Measurements from ENCODE around the gene FLCN.

The FLCN gene

DNA sequence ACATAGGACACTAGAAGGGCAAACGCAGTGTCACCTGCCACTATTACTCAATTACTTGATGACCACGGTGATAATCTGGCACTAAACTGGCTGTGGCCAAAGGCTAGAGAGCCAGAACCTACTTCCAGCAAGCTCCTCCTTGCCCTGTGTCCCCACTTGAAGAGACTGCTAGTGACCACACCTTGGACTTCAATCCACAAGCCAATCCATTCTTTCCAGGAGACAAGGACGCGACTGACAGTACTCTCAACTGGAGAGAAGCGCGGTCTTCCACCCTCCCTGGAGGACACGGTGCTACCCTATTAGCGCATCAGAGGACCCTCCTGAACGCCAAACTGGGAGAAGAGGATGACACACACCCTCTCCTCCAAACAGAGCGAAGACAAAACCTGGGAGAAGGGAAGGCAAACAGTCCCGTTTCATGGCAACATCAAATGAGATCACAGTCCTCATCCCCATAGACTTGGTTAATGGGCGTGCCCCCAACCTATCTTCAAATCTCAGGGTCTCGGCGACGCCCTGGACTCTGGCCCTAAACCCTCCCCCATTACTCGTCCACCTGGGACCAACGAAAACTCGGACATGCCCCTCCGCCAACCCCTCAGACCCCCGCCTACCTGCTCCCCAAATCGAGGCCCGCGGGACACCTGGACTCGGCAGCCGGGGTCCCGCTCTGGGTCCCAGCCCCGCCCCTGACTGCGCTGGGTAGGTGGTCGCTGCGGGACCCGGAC, 508 bp downstream of the FLCN start:
- DNase-seq (ENCODE audit: low read depth, low spot score): peak; percentile 30

DNA sequence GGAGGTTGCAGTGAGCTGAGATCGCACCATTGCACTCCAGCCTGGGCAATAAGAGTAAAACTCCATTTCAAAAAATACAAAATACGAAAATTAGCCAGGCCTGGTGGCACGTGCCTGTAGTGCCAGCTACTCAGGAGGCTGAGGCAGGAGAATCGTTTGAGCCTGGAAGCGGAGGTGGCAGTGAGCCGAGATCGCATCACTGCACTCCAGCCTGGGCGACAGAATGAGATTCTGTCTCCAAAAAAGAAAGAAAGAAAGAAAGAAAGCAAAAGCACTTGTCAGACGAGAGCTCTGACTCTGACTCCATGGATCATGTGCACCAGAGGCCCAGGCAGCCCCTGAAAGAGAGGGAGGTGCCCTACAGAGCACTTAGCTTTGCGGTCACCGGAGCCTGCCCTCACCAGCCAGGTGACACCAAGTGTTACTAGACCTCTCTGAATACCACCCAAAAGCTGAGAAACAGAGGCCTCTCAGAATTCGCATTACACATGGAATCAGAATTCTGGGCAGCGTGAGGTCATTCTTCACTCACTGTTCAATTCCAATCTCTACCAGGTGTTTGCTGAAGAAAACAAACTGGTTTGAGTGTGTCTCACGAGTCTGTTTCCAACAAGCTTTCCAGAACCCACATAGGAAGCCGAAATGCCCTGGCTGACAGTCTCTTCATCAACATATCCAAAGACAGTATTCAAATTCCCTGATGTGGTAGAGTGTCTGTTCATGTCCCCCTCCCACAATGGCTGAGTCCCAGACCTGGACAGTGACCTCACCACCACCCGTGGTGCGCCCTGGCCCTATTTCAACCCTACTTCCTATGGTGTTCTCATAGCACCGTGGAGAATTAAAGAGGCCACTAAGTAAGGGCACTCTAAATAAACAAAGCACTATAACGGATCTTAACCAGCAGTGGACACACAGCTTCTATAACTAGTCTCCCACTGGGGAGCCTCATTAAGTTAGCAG, 1.5 kb downstream of the FLCN start:
- DNase-seq (ENCODE audit: low read depth, low spot score): no peak

DNA sequence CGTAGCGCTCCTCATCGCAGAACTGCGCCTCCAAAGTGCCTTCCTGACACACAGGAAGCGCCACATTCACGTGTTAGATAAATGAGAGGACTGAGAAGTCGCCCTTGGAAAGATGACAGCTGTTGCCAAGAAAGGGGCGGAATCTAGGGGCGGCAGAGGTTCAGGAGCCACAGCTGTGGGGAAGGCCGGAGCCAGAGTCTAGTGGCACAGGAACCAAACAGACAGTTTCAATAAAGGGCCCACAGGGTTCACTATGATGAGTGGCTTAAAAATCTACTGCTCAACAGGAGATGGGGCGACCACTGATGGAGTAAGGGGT, 4.7 kb downstream of the FLCN start:
- DNase-seq (ENCODE audit: low read depth, low spot score): no peak

DNA sequence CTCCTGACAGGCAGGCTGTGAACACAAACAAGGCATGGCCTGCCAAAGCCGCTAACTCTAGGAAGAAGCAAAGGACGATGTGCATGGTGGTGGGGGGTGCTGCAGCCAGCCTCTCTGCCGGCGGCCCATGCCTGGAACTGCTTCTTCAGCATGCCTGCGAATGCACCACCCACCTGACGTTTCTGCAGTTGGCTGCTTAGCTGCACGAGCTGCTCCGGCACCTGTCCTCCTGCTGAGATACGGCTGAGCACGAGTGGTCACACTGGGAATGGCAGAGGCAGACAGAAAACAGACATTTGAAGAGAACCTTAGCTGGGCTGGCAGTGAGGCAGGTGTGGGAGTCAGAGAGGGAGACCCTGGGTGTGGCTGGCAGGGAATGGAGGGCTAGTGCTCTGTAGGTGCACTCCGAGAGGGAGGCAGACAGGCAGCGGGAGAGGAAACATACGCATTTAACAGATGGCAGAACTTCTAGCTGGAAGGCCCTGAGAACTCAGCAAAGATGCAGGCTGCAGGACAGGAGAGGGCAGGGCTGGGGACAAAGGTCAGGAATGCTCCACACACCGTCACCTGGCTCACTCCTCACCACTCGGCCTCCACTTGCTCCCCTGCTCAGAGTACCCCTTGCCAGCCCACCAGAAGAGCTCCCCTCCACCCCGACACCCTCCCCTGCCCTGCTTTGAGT, 5.2 kb downstream of the FLCN start:
- no peak for DNase-seq (ENCODE audit: low read depth, low spot score)

DNA sequence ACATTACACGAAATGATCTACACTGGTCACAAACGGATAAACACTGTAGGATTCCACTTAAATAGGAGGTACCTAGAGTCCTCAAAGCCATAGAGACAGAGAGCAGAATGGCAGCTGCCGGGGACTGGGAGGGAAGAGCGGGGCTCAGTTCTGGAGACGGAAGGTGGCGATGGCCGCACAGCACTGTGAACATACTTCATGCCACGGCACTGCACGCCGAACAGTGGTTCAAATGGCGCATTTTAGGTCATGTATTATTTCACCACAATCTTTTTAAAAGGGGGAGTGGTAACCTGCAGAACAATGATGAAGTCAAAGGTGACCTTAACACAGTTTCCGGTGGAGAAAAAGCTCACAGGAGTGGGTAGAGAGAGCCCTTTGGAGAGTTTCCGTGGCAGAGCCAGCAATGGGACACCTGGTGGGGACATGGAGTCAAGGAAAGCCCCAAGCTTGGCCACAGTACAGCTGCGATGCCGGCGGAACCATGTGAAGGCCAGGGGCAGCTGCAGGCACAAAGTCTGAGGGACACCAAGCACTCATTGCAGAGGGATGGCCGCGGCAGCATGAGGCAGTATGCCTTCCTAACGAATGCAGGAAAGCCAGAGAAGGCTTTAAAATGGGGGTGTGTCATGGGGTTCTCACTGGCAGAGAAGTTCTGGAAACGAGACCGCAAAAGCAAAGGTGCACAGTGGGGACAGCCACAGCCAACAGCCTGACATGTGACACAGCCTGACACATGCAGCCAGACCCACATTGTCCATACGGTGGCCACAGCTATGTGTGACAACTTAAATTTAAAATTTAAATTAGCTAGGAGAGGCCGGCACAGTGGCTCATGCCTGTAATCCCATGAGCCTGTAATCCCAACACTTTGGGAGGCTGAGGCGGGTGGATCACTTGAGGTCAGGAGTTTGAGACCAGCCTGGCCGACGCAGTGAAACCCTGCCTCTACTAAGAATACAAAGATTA, 7.3 kb downstream of the FLCN start:
- DNase-seq (ENCODE audit: low read depth, low spot score): no peak

DNA sequence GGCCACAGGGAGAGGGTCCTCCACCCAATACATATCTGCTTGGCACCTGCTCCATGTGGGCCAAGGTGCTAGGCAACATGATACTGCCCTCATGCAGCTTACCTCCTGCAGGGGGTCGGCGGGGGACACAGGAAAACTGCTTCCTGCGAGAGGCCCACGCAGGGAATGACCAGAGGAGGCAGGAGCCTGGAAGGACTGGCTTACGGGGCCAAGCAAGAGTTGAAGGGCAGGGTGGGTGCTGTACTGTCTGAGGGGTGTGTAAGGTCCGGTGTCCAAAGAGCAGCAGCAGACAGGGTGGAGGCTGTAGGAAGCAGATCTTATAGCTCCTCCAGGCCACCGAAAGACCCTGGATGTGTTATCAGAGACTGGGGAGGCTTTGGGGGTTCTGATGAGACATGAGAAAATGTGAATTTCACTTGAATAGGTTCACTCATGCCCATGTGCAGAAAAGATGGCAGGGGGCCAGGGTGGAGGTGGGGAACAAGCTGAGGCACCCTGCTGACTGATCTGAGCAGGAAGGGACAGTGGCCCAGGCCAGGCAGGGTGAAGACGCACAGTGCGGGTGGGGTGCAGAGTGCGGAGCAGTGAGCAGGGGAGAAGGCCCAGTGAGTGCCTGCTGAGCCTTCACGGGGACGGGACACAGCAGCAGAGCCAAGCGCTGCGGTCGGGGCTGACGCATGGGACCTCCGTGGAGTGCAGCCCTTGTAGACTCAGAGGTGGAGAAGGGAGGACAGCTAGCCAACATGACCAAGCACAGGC, 8.3 kb downstream of the FLCN start:
- no peak for DNase-seq (ENCODE audit: low read depth, low spot score)

DNA sequence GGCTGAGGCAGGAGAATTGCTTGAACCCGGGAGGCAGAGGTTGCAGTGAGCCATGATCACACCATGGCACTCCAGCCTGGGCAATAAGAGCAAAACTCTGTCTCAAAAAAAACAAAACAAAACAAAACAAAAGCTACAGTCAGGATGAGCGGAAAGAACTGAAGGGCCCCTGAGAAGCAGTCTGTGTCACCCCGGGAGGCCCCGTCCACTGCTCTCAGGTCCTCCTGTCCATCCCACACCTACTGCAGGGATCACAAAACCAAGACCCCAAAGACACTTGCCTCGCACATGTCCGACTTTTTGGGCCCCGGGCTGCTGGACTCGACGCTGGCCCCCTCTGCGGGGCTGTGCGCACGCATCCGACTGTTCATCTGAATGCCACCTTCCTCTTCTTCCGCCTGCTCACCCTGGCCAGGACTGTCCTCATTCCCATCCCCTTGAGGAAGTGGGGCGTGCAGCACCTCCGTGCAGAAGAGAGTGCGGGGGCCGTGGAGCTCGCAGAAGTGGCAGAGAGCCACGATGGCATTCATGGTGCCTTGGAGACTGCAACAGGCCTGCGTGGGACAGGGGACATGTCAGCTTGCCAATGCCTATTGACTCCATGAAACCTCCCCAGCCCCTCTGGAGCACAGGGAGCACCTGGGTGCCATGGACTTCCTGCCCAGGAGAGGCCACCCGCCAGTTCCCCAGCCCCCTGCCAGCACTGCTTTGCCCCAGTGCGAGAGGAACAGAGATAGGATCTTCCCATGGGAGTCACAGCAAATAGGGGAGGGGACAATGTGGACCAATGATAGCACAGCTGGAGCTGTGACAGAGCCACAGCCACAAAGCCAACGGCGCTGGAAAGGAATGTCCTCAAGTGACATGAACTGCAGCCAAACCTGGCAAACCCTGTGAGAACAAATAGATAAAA, 9.1 kb downstream of the FLCN start:
- no peak for DNase-seq (ENCODE audit: low read depth, low spot score)

DNA sequence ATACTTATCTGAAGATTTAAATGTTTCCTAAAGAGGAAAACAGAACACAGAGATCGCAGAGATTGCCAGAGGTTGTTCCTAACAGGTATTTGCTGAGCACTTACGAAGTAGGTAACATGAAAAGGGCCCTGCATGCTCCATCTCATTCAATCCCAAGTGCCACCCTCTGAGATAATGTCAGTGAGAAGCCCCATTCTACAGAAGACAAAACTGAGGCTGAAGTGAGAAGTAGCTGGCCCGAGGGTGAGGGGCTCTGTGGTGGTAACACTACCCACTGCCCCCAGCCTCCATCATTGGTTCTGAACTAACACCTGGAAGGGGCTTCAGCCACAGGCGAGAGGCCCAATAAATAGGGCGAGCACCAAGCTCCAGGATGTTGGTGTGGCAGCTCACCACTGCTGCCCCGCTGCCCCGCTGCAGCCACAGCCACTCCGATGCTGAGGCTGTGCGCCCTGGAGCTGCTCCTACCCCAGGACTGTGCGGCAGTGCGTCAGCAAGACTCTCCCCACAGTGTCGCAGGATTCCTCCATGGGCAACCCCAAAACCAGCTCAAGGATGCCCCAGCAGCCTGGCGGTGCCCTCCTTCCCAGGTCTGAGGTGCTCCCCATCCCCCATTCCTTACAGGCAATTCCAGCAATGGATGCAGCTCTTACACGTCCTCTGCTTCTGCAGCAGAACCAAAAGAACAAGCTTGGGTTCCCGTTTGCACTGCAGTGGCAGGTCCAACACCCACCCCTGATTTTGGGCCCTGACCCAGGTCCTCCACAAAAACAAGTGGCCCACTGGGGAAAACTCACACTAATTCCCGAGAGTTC, 10.3 kb downstream of the FLCN start:
- DNase-seq (ENCODE audit: low read depth, low spot score): no peak

DNA sequence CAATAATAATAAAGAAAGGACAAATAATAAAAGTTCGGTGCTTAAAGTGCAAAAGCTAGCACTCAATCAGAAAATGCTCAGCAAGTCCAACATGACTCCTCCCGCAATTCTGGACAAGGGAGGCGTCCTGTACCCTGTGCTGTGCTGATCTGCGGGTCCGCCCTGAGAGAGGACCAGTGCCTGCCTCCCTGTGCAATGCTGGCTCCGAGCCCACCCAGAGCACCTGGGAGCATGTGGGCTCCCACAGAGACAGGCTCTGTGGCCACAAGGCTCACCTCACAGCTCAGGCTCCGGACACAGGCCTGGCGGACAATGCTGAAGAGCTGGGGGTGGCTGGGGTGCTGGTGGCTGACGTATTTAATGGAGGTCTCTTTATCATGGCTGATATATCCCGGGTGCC, 11.1 kb downstream of the FLCN start:
- no peak for DNase-seq (ENCODE audit: low read depth, low spot score)

DNA sequence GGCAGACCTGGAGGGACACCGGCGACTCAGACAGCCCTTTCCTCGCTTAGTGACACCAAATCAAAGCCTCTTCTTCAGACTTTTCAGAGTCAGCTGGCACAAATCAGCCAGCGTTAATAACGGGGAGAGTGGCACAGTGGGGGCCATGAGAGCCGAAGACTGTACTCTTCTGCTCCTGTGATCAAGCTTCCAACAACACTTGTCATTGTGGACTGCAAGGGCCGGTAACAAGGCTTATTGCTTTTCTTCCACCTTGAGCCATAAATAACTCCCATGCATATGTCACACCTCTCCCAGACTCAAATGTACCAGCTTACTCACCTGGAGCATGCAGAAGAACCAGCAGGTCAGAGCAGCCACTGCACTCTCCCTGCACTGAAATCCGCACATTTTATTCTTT, 12.8 kb downstream of the FLCN start:
- no peak for DNase-seq (ENCODE audit: low read depth, low spot score)

DNA sequence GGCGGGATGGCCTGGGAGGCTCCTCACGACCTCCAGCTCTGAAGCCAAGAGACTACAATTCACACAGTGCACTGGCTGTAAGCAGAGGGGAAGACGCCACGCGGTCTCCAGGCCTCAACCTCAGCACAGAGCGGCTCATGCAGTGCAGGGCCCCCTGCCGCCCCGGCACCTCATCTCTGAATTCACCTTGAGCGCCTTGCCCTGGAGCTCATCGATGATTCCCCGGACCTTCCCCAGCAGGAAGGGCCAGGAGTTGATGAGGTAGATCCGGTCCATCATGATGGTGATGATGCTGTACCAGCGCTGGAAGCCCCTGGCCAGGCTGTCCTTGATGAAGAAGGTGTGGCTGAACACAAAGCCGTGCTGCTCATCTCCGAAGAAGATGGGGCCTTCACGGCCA, 13.2 kb downstream of the FLCN start:
- DNase-seq (ENCODE audit: low read depth, low spot score): no peak

DNA sequence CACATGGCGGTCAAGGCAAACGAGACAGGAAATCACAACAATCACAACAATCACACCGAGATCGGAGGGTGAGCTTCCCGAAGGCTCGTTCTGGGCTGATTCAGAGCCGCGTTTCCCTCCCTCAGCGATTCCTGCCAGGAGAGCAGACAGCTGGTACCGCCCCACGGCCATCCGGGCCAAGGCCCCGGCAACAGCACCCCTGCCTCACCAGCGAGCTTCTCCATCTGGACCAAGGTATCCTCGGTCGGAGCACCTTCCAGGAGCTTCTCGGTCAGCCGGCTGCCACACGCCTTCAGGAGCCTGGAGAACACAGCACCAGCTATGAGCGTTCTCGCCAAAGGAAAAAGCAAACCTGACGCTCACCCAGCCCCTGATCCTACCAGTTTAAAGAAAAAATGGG, 15.6 kb downstream of the FLCN start:
- DNase-seq (ENCODE audit: low read depth, low spot score): no peak

DNA sequence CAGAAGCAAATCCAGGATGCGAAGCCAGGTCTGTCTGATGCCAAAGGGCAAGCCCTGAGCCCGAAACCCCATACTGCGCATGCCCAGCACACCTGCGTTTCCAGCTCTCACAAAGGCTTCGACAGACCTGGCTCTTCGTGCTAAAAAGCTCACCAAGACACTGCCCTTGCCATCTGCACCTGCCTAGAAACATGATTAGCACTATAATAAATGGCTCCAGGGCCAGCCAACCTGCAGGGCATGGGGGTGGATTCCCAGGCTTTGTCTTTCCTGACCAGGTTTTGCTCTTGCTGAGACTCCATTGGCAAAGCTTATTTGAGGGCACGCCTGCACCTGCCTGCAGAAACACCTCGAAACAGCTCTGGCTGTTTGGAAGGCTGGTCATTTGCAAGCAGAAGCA, 16.4 kb downstream of the FLCN start:
- DNase-seq (ENCODE audit: low read depth, low spot score): no peak

DNA sequence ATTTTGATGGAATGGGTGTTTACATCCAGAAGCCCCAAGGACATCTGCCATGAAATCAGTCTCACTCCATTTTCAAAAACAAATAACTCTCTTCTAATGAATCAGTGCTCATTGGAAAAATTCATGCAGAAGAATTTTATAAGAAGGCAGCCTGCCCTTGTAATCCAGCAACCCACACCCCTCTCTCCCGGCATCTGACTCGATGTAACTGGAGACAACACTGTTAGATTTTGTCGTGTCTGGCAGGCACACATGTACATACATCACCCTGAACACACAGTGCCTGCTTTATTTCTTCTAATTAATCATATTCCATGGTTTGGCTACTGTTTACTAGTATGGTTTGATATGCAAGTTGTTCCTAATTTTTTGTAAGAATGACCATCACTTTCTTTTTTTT, 19.0 kb downstream of the FLCN start:
- DNase-seq (ENCODE audit: low read depth, low spot score): no peak

DNA sequence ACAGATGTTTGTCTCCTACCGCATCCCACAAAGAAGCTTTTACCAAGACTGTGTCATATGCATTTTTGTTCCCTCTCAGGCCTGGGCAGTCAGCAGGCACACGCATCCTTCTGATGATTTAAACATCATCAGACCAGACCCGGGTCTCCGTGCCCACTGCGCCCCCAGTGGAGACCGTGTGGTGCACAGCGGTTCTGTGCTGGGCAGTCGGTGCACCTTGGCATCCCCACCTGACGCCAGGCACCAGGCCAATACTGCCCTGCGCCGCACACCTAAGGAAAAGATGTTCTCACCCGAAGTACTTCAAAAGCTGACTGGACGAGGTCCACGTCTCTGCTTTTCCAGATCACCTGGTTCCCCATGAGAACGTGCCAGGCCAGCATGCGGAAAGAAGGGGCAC, 20.2 kb downstream of the FLCN start:
- DNase-seq (ENCODE audit: low read depth, low spot score): no peak

DNA sequence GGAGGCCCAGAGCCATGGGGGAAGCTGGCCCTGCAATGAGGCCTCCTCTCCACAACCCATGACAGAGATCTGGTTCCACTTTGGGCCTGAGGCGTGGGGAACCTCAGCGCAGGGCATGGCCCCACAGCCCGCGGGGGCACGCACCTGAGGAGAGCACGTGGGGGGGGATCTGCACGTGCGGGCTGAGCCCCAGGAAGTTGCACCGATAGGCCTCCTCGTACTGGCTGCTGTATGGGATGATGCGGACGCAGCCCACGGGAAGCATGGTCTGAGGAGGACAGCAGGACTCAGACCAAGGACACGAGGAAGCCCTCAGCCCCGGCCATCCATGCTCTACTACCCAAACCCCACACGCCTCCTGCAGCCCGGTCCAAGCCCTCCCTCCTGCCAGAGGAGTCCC, 20.7 kb downstream of the FLCN start:
- no peak for DNase-seq (ENCODE audit: low read depth, low spot score)

DNA sequence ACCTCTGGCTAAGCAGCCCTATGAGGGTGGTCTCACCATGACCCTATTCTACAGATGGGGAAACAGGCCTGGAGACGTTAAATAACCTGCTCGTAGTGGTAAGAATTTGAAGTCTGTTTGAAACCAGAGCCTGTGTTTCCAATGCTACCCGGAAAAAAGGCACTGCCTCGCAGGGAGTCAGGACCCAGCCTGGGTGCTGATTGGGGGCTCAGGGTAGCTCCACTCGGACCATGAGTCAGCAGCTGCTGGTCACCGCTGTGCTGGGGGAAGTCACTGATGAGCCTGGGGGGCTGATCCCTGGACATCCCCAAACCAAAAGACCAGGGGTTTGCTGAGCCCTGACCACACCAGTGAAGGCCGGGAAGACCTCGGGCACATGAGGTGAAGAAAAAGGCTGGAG, 21.4 kb downstream of the FLCN start:
- no peak for DNase-seq (ENCODE audit: low read depth, low spot score)

DNA sequence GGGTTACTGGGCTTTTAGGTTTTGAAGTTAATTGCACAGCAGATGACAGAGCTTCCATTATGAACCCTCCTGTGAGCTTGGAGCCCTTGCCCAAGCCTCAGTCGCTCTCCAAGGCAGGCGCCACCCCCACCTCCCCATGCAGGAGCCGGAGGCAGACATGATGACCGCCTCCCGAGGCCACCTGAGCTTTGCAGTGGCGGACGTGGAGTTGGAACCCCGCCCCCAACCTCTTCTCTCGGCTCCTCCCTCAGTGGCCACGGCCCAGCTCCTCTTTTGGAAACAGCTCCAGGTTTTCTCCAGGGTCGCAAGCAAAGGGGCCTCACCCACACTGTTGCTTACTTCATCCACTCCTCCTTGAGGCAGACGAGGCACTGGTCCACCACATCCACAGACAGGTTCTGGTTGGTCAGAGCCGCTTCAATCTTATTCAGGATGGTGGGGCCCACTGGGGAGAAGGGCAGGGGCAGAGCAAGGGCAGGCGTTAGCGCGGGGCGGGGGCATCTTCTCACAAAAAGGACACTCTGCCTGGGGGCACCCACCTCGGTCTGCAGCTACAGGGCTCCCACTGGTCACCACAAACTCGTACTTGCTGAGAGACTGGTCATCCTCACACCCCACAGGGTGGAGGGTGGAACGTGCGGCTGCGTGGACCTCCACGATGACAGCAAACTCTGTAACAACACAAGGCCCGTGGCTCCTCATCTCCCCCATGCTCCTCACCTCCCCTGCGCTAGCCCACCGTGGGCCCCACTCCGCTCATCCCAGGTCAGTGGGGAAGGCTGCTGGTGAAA, 22.1 kb downstream of the FLCN start:
- DNase-seq (ENCODE audit: low read depth, low spot score): no peak

Measured in brain pericyte (primary cell).